MM.1S (cell line): Measurements from ENCODE around the gene WRNIP1.

ENCODE experiments used
- DNase-seq: peaks from one replicate; pipeline ENCODE4 v3.0.0-alpha.2; 2015
- H2AFZ ChIP-seq: fragments of 300-600 bp; sonication (generic); 2 replicates; pipeline ENCODE4 v1.6.0; 2016; ENCODE audit warnings: antibody characterized with exemption, low read length
- H3F3A ChIP-seq: fragments of 300-600 bp; sonication (generic); 2 replicates; pipeline ENCODE4 v1.6.1; 2016; ENCODE audit warnings: mild to moderate bottlenecking, antibody characterized with exemption, low read length, moderate library complexity, mixed read lengths; ENCODE audit not compliant: insufficient read depth
- H3K27ac ChIP-seq: fragments of 300-600 bp; sonication (generic); 2 replicates; pipeline ENCODE4 v1.5.1; 2016; ENCODE audit warnings: mild to moderate bottlenecking, low read length
- H3K27me3 ChIP-seq: fragments of 300-600 bp; sonication (generic); replicated peaks from 2 replicates; pipeline ENCODE4 v1.6.0; 2016; ENCODE audit warnings: low read length; ENCODE audit not compliant: insufficient read depth
- H3K36me3 ChIP-seq: fragments of 300-600 bp; sonication (generic); replicated peaks from 2 replicates; pipeline ENCODE4 v1.6.1; 2016; ENCODE audit warnings: mild to moderate bottlenecking, low read length, mixed read lengths; ENCODE audit not compliant: insufficient read depth
- H3K4me1 ChIP-seq: fragments of 300-600 bp; sonication (generic); 2 replicates; pipeline ENCODE4 v1.6.1; 2016; ENCODE audit warnings: low read length, mixed read lengths
- H3K4me2 ChIP-seq: fragments of 300-600 bp; sonication (generic); 2 replicates; pipeline ENCODE4 v1.6.0; 2016; ENCODE audit warnings: low read depth, low read length
- H3K4me3 ChIP-seq: fragments of 300-600 bp; sonication (generic); 2 replicates; pipeline ENCODE4 v1.5.1; 2016; ENCODE audit warnings: low read length, mixed read lengths
- H3K79me2 ChIP-seq: fragments of 300-600 bp; sonication (generic); 2 replicates; pipeline ENCODE4 v1.6.1; 2016; ENCODE audit warnings: mixed run types, low read length, mixed read lengths
- H3K9ac ChIP-seq: fragments of 300-600 bp; sonication (generic); 2 replicates; pipeline ENCODE4 v1.6.1; 2016; ENCODE audit warnings: low read length, mixed read lengths
- H3K9me2 ChIP-seq: fragments of 300-600 bp; sonication (generic); replicated peaks from 2 replicates; pipeline ENCODE4 v1.6.1; 2016; ENCODE audit warnings: mild to moderate bottlenecking, low read length, mixed read lengths; ENCODE audit not compliant: insufficient read depth
- H3K9me3 ChIP-seq: fragments of 300-600 bp; sonication (generic); replicated peaks from 2 replicates; pipeline ENCODE4 v1.6.1; 2016; ENCODE audit warnings: mild to moderate bottlenecking, low read length, mixed read lengths; ENCODE audit not compliant: insufficient read depth
- H4K20me1 ChIP-seq: fragments of 300-600 bp; sonication (generic); 2 replicates; pipeline ENCODE4 v1.6.1; 2016; ENCODE audit warnings: mild to moderate bottlenecking, low read length, moderate library complexity, mixed read lengths; ENCODE audit not compliant: insufficient read depth
- EZH2 ChIP-seq: fragments of 300-600 bp; sonication (generic); optimal IDR thresholded peaks from 2 replicates; pipeline ENCODE3; 2017; ENCODE audit warnings: low read depth, mild to moderate bottlenecking, antibody characterized with exemption, low read length, mixed read lengths
- EZH2phosphoT487 ChIP-seq: fragments of 300-600 bp; sonication (generic); IDR thresholded peaks from 2 replicates; pipeline ENCODE4 v1.6.1; 2018; ENCODE audit warnings: antibody characterized with exemption, low read length
- TF ChIP-seq, protein P1 (sequence below): fragments of 300-600 bp; sonication (generic); IDR thresholded peaks from 2 replicates; pipeline ENCODE4 v1.5.1; 2016; ENCODE audit warnings: antibody characterized with exemption, low read length, mixed read lengths

The WRNIP1 gene

DNA sequence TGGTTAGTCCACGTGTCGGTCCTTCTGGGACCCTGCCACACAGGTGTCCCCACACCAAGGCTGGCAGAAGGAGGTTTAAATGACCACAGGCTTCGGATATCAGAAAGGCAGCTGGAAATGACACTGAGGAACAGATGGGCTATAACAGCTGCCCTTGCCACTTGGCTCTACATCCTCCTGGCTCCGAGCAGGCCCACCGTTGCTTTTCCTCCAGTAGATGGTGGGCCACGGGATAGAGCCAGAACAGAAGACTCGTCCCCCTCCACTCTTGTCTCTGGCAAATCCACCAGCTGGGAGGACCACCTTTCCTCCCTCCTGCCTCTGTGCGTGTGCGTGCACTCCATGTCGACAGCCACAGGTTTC, 17.6 kb downstream of the WRNIP1 start:
- Histone ChIP-seq H3K9me3 (no peaks in the 10 kb centered on the region), H3K4me2 (no peak overlapping the region), H2AFZ (no peak overlapping the region), H3K27me3 (no peaks in the 10 kb centered on the region), H3K9me2 (no peaks in the 10 kb centered on the region), H3K27ac (no peak overlapping the region), H3K79me2 (peaks cover 31% of the 10 kb centered on the region), H3K36me3 (no peaks in the 10 kb centered on the region), H3K9ac (no peak overlapping the region), H3K4me1 (no peaks in the 10 kb centered on the region), H4K20me1 (no peaks in the 10 kb centered on the region), H3K4me3 (no peak overlapping the region), H3F3A (no peaks in the 10 kb centered on the region)
- DNase-seq: no peak
- TF ChIP-seq EZH2phosphoT487 (no peak), EZH2 (no peak)
- TF ChIP-seq, protein P1, sequence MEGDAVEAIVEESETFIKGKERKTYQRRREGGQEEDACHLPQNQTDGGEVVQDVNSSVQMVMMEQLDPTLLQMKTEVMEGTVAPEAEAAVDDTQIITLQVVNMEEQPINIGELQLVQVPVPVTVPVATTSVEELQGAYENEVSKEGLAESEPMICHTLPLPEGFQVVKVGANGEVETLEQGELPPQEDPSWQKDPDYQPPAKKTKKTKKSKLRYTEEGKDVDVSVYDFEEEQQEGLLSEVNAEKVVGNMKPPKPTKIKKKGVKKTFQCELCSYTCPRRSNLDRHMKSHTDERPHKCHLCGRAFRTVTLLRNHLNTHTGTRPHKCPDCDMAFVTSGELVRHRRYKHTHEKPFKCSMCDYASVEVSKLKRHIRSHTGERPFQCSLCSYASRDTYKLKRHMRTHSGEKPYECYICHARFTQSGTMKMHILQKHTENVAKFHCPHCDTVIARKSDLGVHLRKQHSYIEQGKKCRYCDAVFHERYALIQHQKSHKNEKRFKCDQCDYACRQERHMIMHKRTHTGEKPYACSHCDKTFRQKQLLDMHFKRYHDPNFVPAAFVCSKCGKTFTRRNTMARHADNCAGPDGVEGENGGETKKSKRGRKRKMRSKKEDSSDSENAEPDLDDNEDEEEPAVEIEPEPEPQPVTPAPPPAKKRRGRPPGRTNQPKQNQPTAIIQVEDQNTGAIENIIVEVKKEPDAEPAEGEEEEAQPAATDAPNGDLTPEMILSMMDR: no peak

DNA sequence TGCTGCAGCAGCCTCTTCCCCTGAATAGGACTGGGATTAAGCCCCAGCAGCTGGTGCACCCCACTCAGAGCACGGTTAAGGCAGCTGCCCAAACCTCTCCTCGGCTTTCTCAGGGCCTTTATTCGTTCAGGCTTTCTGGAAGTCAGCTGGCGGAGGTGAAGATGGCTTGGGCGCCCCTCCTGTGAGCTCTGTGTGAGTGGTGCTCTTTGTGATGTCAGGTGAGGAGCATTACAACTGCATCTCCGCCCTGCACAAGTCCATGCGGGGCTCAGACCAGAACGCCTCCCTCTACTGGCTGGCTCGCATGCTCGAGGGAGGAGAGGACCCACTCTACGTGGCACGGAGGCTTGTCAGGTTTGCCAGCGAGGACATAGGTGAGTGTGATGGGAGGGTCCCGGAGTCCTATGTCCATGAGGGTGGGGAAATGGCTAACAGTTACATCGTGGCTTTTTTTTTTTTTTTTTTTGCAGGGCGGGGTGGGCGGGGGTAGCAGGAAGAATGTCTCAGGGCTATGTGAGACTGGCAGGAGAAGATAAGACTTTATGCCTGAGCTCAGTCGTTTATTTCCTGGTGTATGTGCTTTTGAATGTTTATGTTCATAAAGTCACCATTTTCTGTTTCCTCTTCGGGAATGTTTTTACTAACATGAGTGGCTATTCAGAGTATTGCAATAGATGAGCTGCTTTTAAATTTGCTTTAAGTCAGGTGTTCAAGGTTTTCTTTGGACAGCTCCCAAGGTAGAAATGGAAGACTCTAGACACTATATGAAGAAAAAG, 18.2 kb downstream of the WRNIP1 start:
- no peaks in the 10 kb centered on the region for H3K27me3 ChIP-seq
- H3K79me2 ChIP-seq: peaks cover 25% of the 10 kb centered on the region
- no peaks in the 10 kb centered on the region for H3F3A ChIP-seq
- H3K9me3 ChIP-seq: no peaks in the 10 kb centered on the region
- H3K4me3 ChIP-seq: no peak overlapping the region
- H4K20me1 ChIP-seq: no peaks in the 10 kb centered on the region
- no peak overlapping the region for H3K27ac ChIP-seq
- no peaks in the 10 kb centered on the region for H3K9me2 ChIP-seq
- H3K4me1 ChIP-seq: no peaks in the 10 kb centered on the region
- H3K9ac ChIP-seq: no peak overlapping the region
- no peak overlapping the region for H3K4me2 ChIP-seq
- DNase-seq: no peak
- TF ChIP-seq EZH2: no peak
- no peak for TF ChIP-seq EZH2phosphoT487
- TF ChIP-seq, protein P1: no peak
- no peaks in the 10 kb centered on the region for H3K36me3 ChIP-seq
- no peak overlapping the region for H2AFZ ChIP-seq

DNA sequence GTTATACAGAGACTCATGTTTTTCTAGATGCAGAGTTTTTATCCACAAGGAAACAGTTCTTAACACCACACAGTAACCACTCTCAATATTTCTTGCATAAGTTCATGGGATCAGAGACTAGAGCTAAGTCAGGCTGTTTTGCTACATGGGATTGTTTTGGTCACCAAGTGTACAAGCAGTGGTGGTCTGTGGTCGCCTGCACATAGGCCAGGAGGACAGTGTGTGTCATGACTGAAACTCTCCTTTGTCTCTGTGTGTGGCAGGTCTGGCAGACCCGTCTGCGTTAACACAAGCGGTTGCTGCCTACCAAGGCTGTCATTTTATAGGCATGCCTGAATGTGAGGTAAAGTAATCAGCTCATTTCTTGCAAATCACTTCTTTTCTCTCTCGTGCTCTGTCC, 18.9 kb downstream of the WRNIP1 start:
- H3K27ac ChIP-seq: no peak overlapping the region
- no peaks in the 10 kb centered on the region for H3F3A ChIP-seq
- no peak for DNase-seq
- no peaks in the 10 kb centered on the region for H4K20me1 ChIP-seq
- H3K79me2 ChIP-seq: peaks cover 19% of the 10 kb centered on the region
- H3K9me3 ChIP-seq: no peaks in the 10 kb centered on the region
- H3K27me3 ChIP-seq: no peaks in the 10 kb centered on the region
- H3K9ac ChIP-seq: no peak overlapping the region
- no peak overlapping the region for H3K4me3 ChIP-seq
- no peaks in the 10 kb centered on the region for H3K36me3 ChIP-seq
- no peaks in the 10 kb centered on the region for H3K4me1 ChIP-seq
- no peak overlapping the region for H3K4me2 ChIP-seq
- TF ChIP-seq, protein P1: no peak
- TF ChIP-seq EZH2 (no peak), EZH2phosphoT487 (no peak)
- no peak overlapping the region for H2AFZ ChIP-seq
- no peaks in the 10 kb centered on the region for H3K9me2 ChIP-seq
